Memory B cell (primary cell): ENCODE measurements around the gene CEP164.

Experiments used
- ATAC-seq: fragments of 150-1000 bp; cut with Tn5 transposase; 2 replicates; pipeline ENCODE4 v1.10.0; 2021; ENCODE audit warnings: low read depth, mild to moderate bottlenecking, moderate library complexity
- DNase-seq, 2 donors: peaks; one replicate each; pipeline ENCODE4 v3.0.0; 2022; ENCODE audit warnings: low spot score in 2 of 2
- H3K27ac Mint-ChIP-seq: one replicate; pipeline ENCODE4 v1.8.0; 2022; ENCODE audit warnings: mild to moderate bottlenecking, moderate library complexity, mixed read lengths
- H3K27me3 Mint-ChIP-seq: one replicate; pipeline ENCODE4 v1.8.0; 2022; ENCODE audit warnings: mixed read lengths
- H3K36me3 Mint-ChIP-seq: one replicate; pipeline ENCODE4 v1.8.0; 2022; ENCODE audit warnings: mild to moderate bottlenecking, mixed read lengths
- H3K4me1 Mint-ChIP-seq: one replicate; pipeline ENCODE4 v1.8.0; 2022; ENCODE audit warnings: mixed read lengths
- H3K4me3 Mint-ChIP-seq: one replicate; pipeline ENCODE4 v1.8.0; 2022; ENCODE audit warnings: mild to moderate bottlenecking, moderate library complexity, mixed read lengths
- H3K9me3 Mint-ChIP-seq: one replicate; pipeline ENCODE4 v1.8.0; 2022; ENCODE audit warnings: mixed read lengths

CEP164 gene

DNA sequence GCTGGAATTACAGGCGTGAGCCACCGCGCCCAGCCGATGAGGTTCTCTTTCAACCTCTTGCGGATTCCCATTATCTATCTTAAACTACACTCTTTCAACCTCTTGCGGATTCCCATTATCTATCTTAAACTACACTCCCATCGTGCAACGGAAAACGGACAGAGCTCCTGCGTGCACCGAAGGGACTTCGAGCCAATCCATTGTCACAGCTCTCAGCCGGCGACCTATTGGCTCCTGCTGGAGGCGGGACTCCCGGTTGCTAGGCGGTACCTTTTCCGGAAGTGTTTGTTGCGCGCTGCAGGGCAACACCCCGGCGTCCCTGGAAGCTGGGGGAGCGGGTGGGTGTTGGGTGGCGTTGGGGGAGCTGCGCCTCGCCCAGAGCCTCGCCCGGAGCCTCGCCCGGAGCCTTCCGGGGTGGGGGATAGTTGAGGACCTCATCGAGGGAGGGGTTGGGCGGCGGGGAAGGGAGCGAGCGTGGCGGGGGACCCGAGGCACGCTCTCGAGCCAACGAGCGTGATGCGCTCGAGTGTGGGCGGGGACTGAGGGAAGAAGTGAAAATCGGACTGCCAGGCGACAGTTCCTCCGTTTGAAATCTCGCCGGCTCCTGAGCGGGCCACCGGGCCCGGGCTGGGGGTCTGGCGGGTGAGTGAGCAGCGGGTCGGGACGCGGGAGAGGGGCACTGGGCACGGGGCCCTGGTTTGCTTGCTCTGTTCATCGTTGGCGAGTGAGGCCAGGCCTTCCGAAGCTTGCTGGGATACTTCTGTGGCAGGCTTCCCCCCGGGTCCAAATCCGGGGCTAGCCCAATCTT is at the start of gene CEP164:
CEP164 (plus strand) TSS at position 288 of the 808 bp plus-strand sequence. CDS start 10,733 bp downstream, outside the sequence.
- peaks cover 7% of the 10 kb centered on the region for H3K4me1 Mint-ChIP-seq
- no peaks in the 10 kb centered on the region for H3K27me3 Mint-ChIP-seq
- ATAC-seq (peak; percentile 90), DNase-seq (peak; percentile 86 to 90)
- peak within 1 kb of the TSS; percentile 42 for H3K4me3 Mint-ChIP-seq
- no peak within 1 kb of the TSS for H3K27ac Mint-ChIP-seq
- peaks cover 1% of the 10 kb centered on the region for H3K36me3 Mint-ChIP-seq
- no peaks in the 10 kb centered on the region for H3K9me3 Mint-ChIP-seq

DNA sequence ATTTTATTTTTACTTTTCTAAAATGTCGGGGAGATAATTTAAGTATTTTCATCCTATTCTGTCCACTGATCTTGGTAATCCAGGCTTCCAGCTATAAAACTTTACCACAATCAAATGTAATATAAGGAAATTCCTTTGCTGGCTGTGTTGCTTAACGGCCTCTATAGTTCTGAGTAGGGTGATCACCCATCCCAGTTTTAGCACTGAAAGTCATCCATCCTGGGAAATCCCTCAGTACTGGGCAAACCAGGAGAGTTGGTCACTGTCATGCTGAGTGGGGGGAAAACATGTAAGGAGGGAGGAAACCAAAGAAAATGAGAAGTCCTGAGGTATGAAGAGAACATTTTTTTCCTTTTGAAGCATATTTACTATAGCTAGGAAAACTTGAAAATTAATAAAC is 49.3 kb upstream of the CEP164 start:
- Mint-ChIP-seq H3K4me1 (peaks cover 3% of the 10 kb centered on the region), H3K36me3 (peaks cover 43% of the 10 kb centered on the region), H3K27me3 (no peaks in the 10 kb centered on the region), H3K27ac (no peak overlapping the region), H3K4me3 (no peak overlapping the region), H3K9me3 (no peaks in the 10 kb centered on the region)
- ATAC-seq (no peak), DNase-seq (no peak)

DNA sequence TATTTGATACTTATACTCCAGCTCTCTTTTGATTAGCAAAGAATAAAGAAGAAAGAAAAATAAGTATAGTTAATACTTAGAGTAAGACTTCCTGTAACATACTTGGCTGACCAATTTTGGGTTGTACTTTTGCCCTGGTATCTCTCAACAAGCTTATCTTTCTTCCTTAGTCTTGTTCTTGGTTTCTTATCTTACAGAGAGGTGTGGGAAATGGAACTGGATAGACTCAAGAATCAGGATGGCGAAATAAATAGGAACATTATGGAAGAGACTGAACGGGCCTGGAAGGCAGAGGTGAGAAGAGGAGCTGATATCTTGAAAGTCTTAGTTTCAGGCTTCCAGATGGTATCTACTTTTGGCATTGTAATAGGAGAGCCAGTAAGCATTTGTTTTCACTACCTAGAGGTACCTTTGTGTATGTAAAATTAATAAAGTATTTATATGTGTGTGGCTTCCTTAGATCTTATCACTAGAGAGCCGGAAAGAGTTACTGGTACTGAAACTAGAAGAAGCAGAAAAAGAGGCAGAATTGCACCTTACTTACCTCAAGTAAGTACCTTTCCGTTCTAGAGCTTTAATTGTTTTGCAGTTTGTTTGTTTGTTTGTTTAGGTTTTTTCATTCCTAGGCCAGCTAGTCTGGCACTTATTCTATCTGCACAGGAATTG is 47.8 kb upstream of the CEP164 start:
- H3K4me1 Mint-ChIP-seq = peaks cover 3% of the 10 kb centered on the region
- no peak for DNase-seq
- H3K27ac Mint-ChIP-seq = no peak overlapping the region
- H3K9me3 Mint-ChIP-seq = no peaks in the 10 kb centered on the region
- no peaks in the 10 kb centered on the region for H3K27me3 Mint-ChIP-seq
- no peak for ATAC-seq
- H3K36me3 Mint-ChIP-seq = peaks cover 41% of the 10 kb centered on the region
- H3K4me3 Mint-ChIP-seq = no peak overlapping the region

DNA sequence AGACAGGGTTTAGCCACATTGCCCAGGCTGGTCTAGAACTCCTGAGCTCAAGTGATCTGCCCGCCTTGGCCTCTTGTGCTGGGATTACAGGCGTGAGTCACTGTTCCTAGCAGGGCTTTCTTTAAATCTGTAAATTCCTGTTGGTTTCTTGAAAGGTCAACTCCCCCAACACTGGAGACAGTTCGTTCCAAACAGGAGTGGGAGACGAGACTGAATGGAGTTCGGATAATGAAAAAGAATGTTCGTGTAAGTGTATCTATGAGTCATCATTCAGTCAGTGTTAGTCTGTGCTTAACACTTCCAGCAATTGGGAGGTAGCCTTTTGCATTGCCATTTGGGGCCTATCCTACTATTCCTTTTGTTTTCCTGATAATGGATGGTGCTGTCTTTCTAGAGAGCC is 46.5 kb upstream of the CEP164 start:
- Mint-ChIP-seq H3K4me1 (no peaks in the 10 kb centered on the region), H3K36me3 (peaks cover 36% of the 10 kb centered on the region), H3K4me3 (no peak overlapping the region), H3K27me3 (no peaks in the 10 kb centered on the region), H3K27ac (no peak overlapping the region), H3K9me3 (no peaks in the 10 kb centered on the region)
- DNase-seq (no peak), ATAC-seq (no peak)

DNA sequence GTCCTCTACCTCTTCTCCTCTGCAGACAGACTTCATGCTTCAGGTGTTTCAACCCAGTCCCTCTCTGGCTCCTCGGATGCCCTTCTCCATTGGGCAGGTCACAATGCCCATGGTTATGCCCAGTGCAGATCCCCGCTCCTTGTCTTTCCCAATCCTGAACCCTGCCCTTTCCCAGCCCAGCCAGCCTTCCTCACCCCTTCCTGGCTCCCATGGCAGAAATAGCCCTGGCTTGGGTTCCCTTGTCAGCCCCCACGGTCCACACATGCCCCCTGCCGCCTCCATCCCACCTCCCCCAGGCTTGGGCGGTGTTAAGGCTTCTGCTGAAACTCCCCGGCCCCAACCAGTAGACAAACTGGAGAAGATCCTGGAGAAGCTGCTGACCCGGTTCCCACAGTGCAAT is 45.8 kb upstream of the CEP164 start:
- H3K4me1 Mint-ChIP-seq = no peaks in the 10 kb centered on the region
- peaks cover 42% of the 10 kb centered on the region for H3K36me3 Mint-ChIP-seq
- ATAC-seq (no peak), DNase-seq (no peak)
- no peaks in the 10 kb centered on the region for H3K27me3 Mint-ChIP-seq
- H3K4me3 Mint-ChIP-seq = no peak overlapping the region
- no peak overlapping the region for H3K27ac Mint-ChIP-seq
- H3K9me3 Mint-ChIP-seq = no peaks in the 10 kb centered on the region

DNA sequence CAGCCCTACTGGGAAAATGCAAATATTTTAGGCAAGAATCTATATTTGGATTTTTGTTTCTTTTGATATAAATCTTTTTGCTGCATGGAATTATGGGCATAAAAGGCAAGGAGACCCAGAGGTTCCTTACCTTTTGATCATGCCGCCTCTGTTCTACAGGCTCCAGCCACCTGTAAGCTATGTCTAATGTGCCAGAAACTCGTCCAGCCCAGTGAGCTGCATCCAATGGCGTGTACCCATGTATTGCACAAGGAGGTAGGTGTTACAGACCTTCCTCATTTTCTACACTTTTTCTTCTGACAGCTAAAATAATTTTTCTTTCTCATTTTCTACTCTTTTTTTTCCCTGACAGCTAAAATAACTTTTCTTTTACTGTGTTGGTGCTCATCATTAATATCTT is 44.7 kb upstream of the CEP164 start:
- H3K9me3 Mint-ChIP-seq = no peaks in the 10 kb centered on the region
- H3K4me3 Mint-ChIP-seq = no peak overlapping the region
- no peaks in the 10 kb centered on the region for H3K27me3 Mint-ChIP-seq
- DNase-seq (no peak), ATAC-seq (no peak)
- no peaks in the 10 kb centered on the region for H3K4me1 Mint-ChIP-seq
- no peak overlapping the region for H3K27ac Mint-ChIP-seq
- H3K36me3 Mint-ChIP-seq = peaks cover 43% of the 10 kb centered on the region

DNA sequence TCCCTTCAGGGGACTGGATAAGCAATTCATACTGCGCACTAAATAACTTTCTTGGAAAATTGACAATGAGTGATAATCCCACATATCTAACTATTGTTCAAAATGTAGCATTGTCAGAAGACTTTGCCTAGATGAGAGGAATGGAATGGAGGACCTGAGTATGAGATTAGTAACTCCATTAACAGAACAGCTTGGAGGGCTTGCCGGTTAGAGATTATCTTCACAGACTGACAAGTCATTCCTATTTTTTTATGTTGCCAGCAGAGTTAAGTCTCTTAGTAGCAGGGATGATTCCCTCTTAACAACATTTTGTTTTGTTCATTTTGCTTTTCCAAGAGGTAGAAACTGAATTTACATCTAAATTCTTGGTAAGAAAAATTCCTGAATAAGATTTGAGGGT is 43.6 kb upstream of the CEP164 start:
- no peaks in the 10 kb centered on the region for H3K27me3 Mint-ChIP-seq
- no peak for DNase-seq
- H3K36me3 Mint-ChIP-seq = peaks cover 41% of the 10 kb centered on the region
- H3K4me1 Mint-ChIP-seq = no peaks in the 10 kb centered on the region
- no peak for ATAC-seq
- no peak overlapping the region for H3K4me3 Mint-ChIP-seq
- H3K9me3 Mint-ChIP-seq = no peaks in the 10 kb centered on the region
- no peak overlapping the region for H3K27ac Mint-ChIP-seq

DNA sequence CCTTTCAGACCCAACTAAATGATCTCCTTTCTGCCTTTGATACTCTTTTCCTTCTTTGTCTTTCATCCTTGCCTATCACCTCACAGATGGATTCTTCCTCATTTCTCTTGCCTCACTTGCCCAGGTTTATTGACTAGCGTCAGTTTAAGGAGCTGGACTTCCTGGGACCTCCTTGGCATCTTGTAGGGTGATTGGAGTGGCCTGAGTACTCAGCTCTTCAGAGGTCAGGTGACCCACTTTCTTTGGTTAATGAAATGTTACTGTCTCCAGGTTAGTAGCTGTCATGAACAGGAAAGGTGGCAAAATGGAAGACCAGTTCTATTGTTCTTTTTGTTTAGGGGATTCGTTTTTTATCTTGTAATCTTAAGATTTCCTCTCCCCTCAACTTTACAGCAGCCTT is 41.1 kb upstream of the CEP164 start:
- ATAC-seq (no peak), DNase-seq (no peak)
- Mint-ChIP-seq H3K4me1 (no peaks in the 10 kb centered on the region), H3K27ac (no peak overlapping the region), H3K36me3 (peaks cover 41% of the 10 kb centered on the region), H3K9me3 (no peaks in the 10 kb centered on the region), H3K4me3 (no peak overlapping the region), H3K27me3 (no peaks in the 10 kb centered on the region)

DNA sequence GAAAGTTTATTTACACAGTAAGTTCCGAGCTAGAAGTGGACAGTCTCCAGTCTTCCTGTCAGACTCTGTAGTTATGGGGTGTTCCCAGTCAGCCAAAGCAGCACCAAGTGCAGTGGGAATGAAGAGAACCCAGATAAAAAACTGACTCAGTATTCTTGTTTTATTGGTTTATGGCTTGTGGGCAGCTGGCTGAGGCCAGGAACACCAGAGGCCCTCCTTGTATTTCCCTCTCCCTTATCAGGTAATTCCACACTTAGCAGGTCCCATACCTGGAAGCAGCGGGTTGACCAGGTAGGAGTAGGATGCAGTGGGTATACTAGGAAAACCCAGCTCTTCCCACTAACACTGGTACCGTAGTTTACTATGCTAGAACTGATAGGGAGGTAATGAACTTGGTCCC is 40.0 kb upstream of the CEP164 start:
- no peaks in the 10 kb centered on the region for H3K9me3 Mint-ChIP-seq
- H3K27me3 Mint-ChIP-seq = no peaks in the 10 kb centered on the region
- ATAC-seq (no peak), DNase-seq (no peak)
- peaks cover 30% of the 10 kb centered on the region for H3K36me3 Mint-ChIP-seq
- no peak overlapping the region for H3K4me3 Mint-ChIP-seq
- no peaks in the 10 kb centered on the region for H3K4me1 Mint-ChIP-seq
- no peak overlapping the region for H3K27ac Mint-ChIP-seq

DNA sequence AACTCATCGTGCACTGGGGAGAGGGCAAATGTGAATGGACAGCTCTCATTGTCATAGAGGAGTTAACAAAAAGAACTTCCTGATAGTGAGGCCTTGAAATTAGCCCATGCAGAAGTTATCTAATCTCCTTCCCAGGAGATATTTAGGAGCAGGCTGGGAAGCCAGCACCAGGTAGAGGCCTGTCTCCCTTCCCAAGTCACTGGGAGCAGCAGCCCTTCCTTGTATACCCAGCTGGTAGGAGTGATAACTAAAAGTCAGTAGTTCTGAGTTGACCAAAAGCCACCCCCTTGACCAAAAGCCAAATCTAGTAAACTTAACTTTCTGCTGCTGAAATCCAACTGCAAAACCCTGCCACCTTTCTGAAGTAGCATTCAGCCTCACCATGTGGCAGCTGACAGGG is 37.9 kb upstream of the CEP164 start:
- Mint-ChIP-seq H3K9me3 (no peaks in the 10 kb centered on the region), H3K4me1 (no peaks in the 10 kb centered on the region), H3K36me3 (peaks cover 20% of the 10 kb centered on the region), H3K4me3 (no peak overlapping the region), H3K27ac (no peak overlapping the region), H3K27me3 (no peaks in the 10 kb centered on the region)
- DNase-seq = no peak
- no peak for ATAC-seq

DNA sequence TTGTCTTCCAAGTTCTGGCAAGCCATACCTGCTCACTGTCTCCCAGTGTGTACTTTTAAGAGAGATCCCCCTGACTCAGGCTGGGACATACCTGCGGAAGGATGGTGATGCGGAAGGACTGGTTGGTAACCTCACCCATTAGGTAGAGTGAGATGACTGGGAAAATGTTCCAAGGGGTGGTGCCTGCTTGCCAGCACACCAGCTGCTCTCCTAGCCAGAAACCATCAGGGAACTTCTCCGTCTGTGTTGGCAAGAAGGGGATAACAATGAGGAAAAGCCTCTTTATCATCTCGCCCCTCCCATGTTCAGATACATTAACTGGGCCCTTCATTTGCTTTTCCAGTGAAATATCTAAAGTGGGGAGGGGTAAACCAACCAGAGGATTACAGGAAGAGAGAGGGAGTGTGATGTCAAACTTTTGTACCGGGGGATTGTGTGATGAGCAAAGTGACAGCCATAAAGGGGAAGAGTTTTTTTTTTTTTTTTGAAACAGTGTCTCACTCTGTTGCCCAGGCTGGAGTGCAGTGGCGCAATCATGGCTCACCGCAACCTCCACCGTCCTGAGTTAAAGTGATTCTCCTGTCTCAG is 36.8 kb upstream of the CEP164 start, which contains the start of gene BACE1-AS:
BACE1-AS (plus strand) TSS at position 538 of the 588 bp plus-strand sequence.
- H3K27ac Mint-ChIP-seq = peak within 1 kb of the TSS; percentile 19
- no peaks in the 10 kb centered on the region for H3K27me3 Mint-ChIP-seq
- no peak within 1 kb of the TSS for H3K4me3 Mint-ChIP-seq
- H3K36me3 Mint-ChIP-seq = peaks cover 15% of the 10 kb centered on the region
- no peaks in the 10 kb centered on the region for H3K9me3 Mint-ChIP-seq
- DNase-seq = no peak
- no peak for ATAC-seq
- no peaks in the 10 kb centered on the region for H3K4me1 Mint-ChIP-seq

DNA sequence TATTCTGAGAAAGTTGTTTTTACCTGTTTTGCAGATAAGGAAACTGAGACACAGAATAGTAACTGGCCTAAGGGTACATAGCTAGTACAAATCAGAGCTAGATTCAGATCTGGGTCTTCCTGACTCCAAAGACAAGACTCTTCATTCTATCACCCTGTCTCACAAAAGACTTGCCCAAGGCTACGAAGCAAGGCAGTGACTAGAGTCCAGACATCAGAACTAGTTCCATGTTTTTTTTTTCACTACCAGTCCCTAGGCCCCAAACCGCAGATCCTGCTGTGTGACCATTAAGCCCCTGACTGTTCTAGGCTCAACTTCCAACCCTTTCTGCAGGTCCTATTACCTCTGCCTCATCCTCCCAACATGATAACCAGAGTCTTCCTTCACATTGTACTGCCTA is 35.0 kb upstream of the CEP164 start:
- ATAC-seq (no peak), DNase-seq (no peak)
- Mint-ChIP-seq H3K27ac (no peak overlapping the region), H3K4me1 (no peaks in the 10 kb centered on the region), H3K9me3 (no peaks in the 10 kb centered on the region), H3K36me3 (peaks cover 8% of the 10 kb centered on the region), H3K4me3 (no peak overlapping the region), H3K27me3 (no peaks in the 10 kb centered on the region)

DNA sequence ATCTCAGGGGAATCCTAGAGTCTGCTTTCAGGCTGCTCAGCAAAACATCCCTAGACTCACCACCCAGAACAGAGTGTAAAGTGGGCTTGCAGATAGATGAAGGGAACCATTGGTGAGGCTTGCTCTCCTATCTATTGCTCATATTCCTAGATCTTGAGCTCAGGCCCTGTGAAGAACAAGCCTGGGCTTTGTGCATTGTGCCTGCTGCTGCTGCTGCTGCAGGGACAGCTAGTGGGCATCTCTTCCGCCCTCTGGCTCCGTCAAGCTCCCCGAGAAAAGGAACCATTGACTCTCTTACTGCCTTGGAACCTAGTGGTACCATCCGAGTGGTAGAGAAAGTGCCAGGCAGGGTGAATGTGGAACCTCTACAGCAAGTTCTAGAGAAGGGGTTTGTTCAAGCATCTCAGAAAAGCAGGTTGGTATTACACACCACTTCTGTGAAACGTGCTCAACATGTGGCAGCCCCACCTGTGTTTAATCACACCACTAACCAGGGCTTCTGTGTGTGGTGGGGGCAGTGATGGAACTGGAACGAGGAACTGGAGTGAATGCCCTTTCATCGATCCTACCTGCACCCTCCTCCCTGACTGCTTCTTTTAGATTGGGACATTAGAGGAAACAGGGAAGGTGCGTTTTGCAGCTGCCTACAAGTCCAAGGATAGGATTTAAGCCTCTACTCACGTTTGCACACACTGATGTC is 32.1 kb upstream of the CEP164 start:
- Mint-ChIP-seq H3K36me3 (peaks cover 2% of the 10 kb centered on the region), H3K4me3 (no peak overlapping the region), H3K27me3 (peaks cover under 1% of the 10 kb centered on the region), H3K4me1 (peaks cover under 1% of the 10 kb centered on the region), H3K9me3 (no peaks in the 10 kb centered on the region), H3K27ac (no peak overlapping the region)
- no peak for ATAC-seq
- no peak for DNase-seq

DNA sequence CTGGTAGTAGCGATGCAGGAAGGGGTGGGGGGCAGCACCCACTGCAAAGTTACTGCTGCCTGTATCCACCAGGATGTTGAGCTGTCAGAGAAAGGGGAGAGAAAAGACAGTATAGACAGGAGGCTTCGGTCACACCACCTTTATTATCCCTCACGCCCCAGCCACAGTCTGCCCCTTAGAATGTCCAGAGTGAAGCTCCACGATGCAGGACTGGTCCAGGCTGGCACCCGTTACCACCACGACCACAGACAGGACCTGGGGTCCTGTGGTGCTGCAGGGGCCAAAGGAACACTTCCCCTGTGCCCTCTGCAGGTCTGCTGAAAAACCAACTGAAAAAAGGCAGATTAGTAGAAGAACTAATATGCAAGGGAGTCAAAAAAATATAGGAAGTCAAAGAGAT is 30.8 kb upstream of the CEP164 start:
- Mint-ChIP-seq H3K9me3 (no peaks in the 10 kb centered on the region), H3K4me3 (no peak overlapping the region), H3K4me1 (peaks cover 6% of the 10 kb centered on the region), H3K27me3 (peaks cover 9% of the 10 kb centered on the region), H3K27ac (no peak overlapping the region), H3K36me3 (no peaks in the 10 kb centered on the region)
- DNase-seq (no peak), ATAC-seq (no peak)
